Activated CD4-positive, alpha-beta T cell treated with anti-CD3 and anti-CD28 coated beads for 48 hours (primary cell): ENCODE measurements around the gene SH3RF3.

Experiments used
- DNase-seq: peaks from one replicate; pipeline ENCODE4 v3.0.0-alpha.2; 2020

The SH3RF3 gene

GRCh38 chr2:109494351-109494750 is 365.3 kb downstream of the SH3RF3 start:
- no peak for DNase-seq

- no peak for DNase-seq
Measured at GRCh38 chr2:109497463-109497862, 368.5 kb downstream of the SH3RF3 start.

GRCh38 chr2:109497911-109498870 is 369.2 kb downstream of the SH3RF3 start:
- no peak for DNase-seq

- DNase-seq: no peak
Measured at GRCh38 chr2:109498906-109499305, 369.9 kb downstream of the SH3RF3 start.

GRCh38 chr2:109499566-109499965 is 370.6 kb downstream of the SH3RF3 start:
- no peak for DNase-seq

- no peak for DNase-seq
Measured at GRCh38 chr2:109500910-109501309, 371.9 kb downstream of the SH3RF3 start.

GRCh38 chr2:109501461-109501860 is 372.5 kb downstream of the SH3RF3 start:
- DNase-seq: no peak

GRCh38 chr2:109503191-109503590 is 374.2 kb downstream of the SH3RF3 start:
- DNase-seq: no peak

- no peak for DNase-seq
Measured at GRCh38 chr2:109507217-109507616, 378.2 kb downstream of the SH3RF3 start.

- DNase-seq: no peak
Measured at GRCh38 chr2:109507828-109508227, 378.8 kb downstream of the SH3RF3 start.

GRCh38 chr2:109508556-109508955 is 379.6 kb downstream of the SH3RF3 start:
- no peak for DNase-seq

GRCh38 chr2:109510136-109511028 is 381.4 kb downstream of the SH3RF3 start:
- peak; percentile 84 for DNase-seq

GRCh38 chr2:109511168-109511567 is 382.2 kb downstream of the SH3RF3 start:
- DNase-seq: no peak

- DNase-seq: no peak
Measured at GRCh38 chr2:109512076-109512475, 383.1 kb downstream of the SH3RF3 start.

GRCh38 chr2:109513230-109513629 is 384.2 kb downstream of the SH3RF3 start:
- no peak for DNase-seq

- DNase-seq: peak; percentile 17
Measured at GRCh38 chr2:109513749-109514588, 385.0 kb downstream of the SH3RF3 start.

GRCh38 chr2:109514857-109515256 is 385.9 kb downstream of the SH3RF3 start:
- DNase-seq: no peak

GRCh38 chr2:109516445-109517117 is 387.6 kb downstream of the SH3RF3 start:
- DNase-seq: peak; percentile 41

- DNase-seq: no peak
Measured at GRCh38 chr2:109517118-109517889, 388.3 kb downstream of the SH3RF3 start.

- no peak for DNase-seq
Measured at GRCh38 chr2:109519513-109519912, 390.5 kb downstream of the SH3RF3 start.
